Endodermal cell (in vitro differentiated cells): ENCODE measurements around the gene NDUFS3. TPM values are rescaled to one million over a fixed set of nuclear protein-coding genes. Genes with fewer than 3 reads are reported as not detected.

Source experiments
- DNase-seq: peaks from one replicate; pipeline ENCODE4 v3.0.0-alpha.2; 2017
- H3K27ac ChIP-seq: 2 replicates; pipeline ENCODE4 v1.5.1; 2013; ENCODE audit warnings: mild to moderate bottlenecking, low read depth, low read length, moderate library complexity
- H3K27me3 ChIP-seq: 2 replicates; pipeline ENCODE4 v1.6.1; 2013; ENCODE audit warnings: mild to moderate bottlenecking, low read length, moderate library complexity; ENCODE audit not compliant: insufficient read depth, control insufficient read depth, poor library complexity, severe bottlenecking
- H3K36me3 ChIP-seq: 2 replicates; pipeline ENCODE4 v1.7.0; 2013; ENCODE audit warnings: mild to moderate bottlenecking, low read length, moderate library complexity; ENCODE audit not compliant: control insufficient read depth, insufficient read depth
- H3K4me1 ChIP-seq: one replicate; pipeline ENCODE4 v1.7.0; 2013; ENCODE audit warnings: low read length; ENCODE audit not compliant: control insufficient read depth, insufficient read depth
- H3K4me3 ChIP-seq: 2 replicates; pipeline ENCODE4 v1.5.1; 2013; ENCODE audit warnings: mild to moderate bottlenecking, low read length, moderate library complexity
- H3K9ac ChIP-seq: 2 replicates; pipeline ENCODE4 v1.6.1; 2013; ENCODE audit warnings: mild to moderate bottlenecking, low read length, moderate library complexity; ENCODE audit not compliant: poor library complexity, severe bottlenecking; ENCODE audit errors: extremely low read depth
- H3K9me3 ChIP-seq: 2 replicates; pipeline ENCODE4 v1.6.1; 2013; ENCODE audit warnings: mild to moderate bottlenecking, low read length, moderate library complexity; ENCODE audit not compliant: control insufficient read depth
- H3K27ac Mint-ChIP-seq: 2 replicates; pipeline ENCODE4 v1.8.0; 2020; ENCODE audit warnings: mixed read lengths
- H3K27me3 Mint-ChIP-seq: 2 replicates; pipeline ENCODE4 v1.8.0; 2021; ENCODE audit warnings: mild to moderate bottlenecking, mixed read lengths; ENCODE audit not compliant: insufficient read depth
- H3K36me3 Mint-ChIP-seq: 2 replicates; pipeline ENCODE4 v1.8.0; 2020; ENCODE audit warnings: low read depth, mixed read lengths
- H3K4me1 Mint-ChIP-seq: 2 replicates; pipeline ENCODE4 v1.8.0; 2020; ENCODE audit warnings: mixed read lengths
- H3K4me3 Mint-ChIP-seq: 2 replicates; pipeline ENCODE4 v1.8.0; 2020; ENCODE audit warnings: mild to moderate bottlenecking, moderate library complexity, mixed read lengths
- H3K9me3 Mint-ChIP-seq: 2 replicates; pipeline ENCODE4 v1.8.0; 2020; ENCODE audit warnings: mild to moderate bottlenecking, mixed read lengths
- WGBS, 2 experiments: methylation state at CpG; one replicate each; pipeline versions ENCODE4 v1.1.5 to v1.1.7; 2013; ENCODE audit warnings: missing lambda C conversion rate in 2 of 2, mixed read lengths in 1 of 2; ENCODE audit not compliant: insufficient coverage in 1 of 2, insufficient read length in 1 of 2; 5-methylcytosine and 5-hydroxymethylcytosine counted together
- total RNA-seq, 2 donors: library from RNA; stranded (reverse); fragmentation: NEBNext Ultra II Directional in 1 of 2; extraction: Animal tissue kit (Norgen Biotek cat#: 25700) in 1 of 2; gene quantifications; 2 replicates in 1 of 2; 3 replicates in 1 of 2; pipeline ENCODE4 v1.2.1, GENCODE V29; 2021
- TF ChIP-seq, protein P1 (sequence below): fragments of 200-600 bp; sonication (generic); conservative IDR thresholded peaks from 2 replicates; pipeline ENCODE4 v1.5.0; 2021; ENCODE audit warnings: antibody characterized with exemption, mild to moderate bottlenecking

NDUFS3 gene
- total RNA-seq, 2 donors from 2014 or later: 104 to 106 TPM

DNA sequence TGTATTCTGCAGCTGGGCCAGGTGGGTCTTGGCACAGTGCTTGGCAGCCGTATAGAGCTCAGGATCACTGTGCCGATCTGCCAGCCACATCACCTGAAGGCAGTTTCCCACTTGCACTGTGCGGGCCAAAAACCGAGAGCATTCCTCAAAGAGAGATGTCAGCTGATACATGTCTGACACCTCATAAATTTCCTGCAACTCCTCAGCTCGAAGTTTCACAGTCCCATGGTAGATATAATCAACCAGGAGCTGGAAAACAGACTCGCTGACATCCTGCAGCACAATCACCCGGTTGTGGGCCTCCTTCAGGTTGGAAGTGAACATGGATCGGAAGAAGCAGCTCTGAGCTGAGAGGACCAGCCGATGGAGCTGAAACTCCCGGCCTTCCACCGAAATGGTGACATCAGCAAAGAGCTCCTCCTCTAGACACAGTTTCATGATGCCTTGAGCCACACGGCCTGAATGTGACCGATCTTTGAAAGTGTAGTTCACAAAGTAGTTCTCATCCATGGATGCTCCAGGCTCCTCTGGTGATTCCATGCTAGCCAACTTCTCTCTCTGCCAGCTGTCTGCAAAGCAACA, 1.3 kb upstream of the NDUFS3 start:
- Mint-ChIP-seq H3K27ac (peak overlapping the region; percentile 98), H3K4me1 (peaks cover 11% of the 10 kb centered on the region), H3K27me3 (no peaks in the 10 kb centered on the region), H3K36me3 (peaks cover 56% of the 10 kb centered on the region), H3K9me3 (no peaks in the 10 kb centered on the region), H3K4me3 (peak overlapping the region; percentile 96)
- 89 to 91% methylated on average over 13 of the region's 13 CpGs for WGBS, 2 experiments
- no peak overlapping the region for H3K27ac ChIP-seq
- H3K4me1 ChIP-seq: peaks cover 4% of the 10 kb centered on the region
- no peaks in the 10 kb centered on the region for H3K27me3 ChIP-seq
- peak overlapping the region; percentile 79 for H3K9ac ChIP-seq
- H3K36me3 ChIP-seq: peaks cover 68% of the 10 kb centered on the region
- no peak for DNase-seq
- TF ChIP-seq, protein P1, sequence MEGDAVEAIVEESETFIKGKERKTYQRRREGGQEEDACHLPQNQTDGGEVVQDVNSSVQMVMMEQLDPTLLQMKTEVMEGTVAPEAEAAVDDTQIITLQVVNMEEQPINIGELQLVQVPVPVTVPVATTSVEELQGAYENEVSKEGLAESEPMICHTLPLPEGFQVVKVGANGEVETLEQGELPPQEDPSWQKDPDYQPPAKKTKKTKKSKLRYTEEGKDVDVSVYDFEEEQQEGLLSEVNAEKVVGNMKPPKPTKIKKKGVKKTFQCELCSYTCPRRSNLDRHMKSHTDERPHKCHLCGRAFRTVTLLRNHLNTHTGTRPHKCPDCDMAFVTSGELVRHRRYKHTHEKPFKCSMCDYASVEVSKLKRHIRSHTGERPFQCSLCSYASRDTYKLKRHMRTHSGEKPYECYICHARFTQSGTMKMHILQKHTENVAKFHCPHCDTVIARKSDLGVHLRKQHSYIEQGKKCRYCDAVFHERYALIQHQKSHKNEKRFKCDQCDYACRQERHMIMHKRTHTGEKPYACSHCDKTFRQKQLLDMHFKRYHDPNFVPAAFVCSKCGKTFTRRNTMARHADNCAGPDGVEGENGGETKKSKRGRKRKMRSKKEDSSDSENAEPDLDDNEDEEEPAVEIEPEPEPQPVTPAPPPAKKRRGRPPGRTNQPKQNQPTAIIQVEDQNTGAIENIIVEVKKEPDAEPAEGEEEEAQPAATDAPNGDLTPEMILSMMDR: no peak
- H3K9me3 ChIP-seq: no peaks in the 10 kb centered on the region
- peak overlapping the region; percentile 98 for H3K4me3 ChIP-seq

DNA sequence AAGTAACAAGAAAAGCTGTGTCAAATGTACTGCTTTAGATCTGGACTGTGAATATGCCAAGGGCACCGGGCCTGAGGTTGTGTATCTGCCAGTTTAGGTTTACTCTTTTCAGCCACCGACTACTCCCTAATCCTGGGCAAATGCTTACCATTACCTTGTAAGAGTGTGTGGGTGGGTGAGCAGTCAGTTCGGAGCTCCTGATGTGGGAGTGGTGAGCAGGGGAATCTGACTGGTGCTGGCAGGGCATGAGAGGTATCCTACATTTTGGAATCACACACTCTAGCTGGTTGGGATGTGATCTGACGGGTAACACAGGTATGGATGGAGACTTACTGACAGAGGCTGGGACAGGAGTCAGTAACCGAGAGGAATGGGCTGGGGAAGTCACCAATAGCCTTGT, 5.0 kb downstream of the NDUFS3 start:
- peak overlapping the region; percentile 44 for H3K27ac Mint-ChIP-seq
- TF ChIP-seq, protein P1: no peak
- peaks cover 7% of the 10 kb centered on the region for H3K4me1 Mint-ChIP-seq
- H3K27me3 Mint-ChIP-seq: no peaks in the 10 kb centered on the region
- no peaks in the 10 kb centered on the region for H3K9me3 ChIP-seq
- peaks cover 2% of the 10 kb centered on the region for H3K9me3 Mint-ChIP-seq
- 88 to 93% methylated on average over 4 to 5 of the region's 5 CpGs for WGBS, 2 experiments
- no peaks in the 10 kb centered on the region for H3K27me3 ChIP-seq
- no peak overlapping the region for H3K27ac ChIP-seq
- no peak overlapping the region for H3K9ac ChIP-seq
- peaks cover 53% of the 10 kb centered on the region for H3K36me3 ChIP-seq
- no peak overlapping the region for H3K4me3 Mint-ChIP-seq
- no peak overlapping the region for H3K4me3 ChIP-seq
- no peak for DNase-seq
- H3K36me3 Mint-ChIP-seq: peaks cover 48% of the 10 kb centered on the region
- no peaks in the 10 kb centered on the region for H3K4me1 ChIP-seq

DNA sequence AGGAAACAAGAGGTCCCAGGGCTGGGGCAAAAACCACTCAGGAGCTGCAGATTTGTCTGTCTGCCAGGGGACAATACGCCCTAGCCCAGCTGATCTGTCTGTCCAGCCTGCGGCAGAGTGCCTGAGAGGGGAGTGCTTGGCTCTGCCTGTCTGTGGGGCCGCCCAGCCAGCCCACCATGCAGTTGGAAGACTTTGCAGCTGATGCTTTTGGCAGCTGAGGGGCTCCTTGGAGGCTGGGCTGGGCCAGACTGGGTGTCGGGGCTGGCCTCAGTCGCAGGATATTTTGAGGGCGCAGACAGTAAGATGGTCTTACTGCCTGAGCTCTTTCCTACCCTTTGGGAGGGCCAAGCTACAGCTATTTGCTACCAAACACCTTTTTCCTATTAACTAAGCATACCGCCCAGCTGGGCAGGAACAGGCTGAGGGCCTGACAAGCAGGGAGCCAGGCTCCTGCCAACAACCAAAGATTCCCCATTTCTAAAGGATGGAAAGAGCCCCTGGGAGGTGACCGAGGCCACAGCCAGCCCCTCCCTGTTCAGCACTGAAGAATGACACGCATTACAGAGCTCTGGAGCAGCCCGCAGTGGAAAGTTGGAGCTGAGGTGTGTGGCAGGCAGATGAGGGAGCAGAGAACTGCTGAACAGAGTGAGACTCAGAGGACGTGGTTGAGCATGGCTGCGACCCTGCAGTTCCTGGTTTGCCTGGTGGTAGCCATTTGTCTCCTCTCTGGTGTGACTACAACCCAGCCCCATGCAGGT, 7.4 kb downstream of the NDUFS3 start, which contains the start of gene FAM180B:
Gene FAM180B, plus strand, starts transcription at position 581 of the 758 bp plus-strand sequence. Its CDS starts 91 bp downstream, at position 672.
- H3K9me3 Mint-ChIP-seq: peaks cover 2% of the 10 kb centered on the region
- peaks cover 2% of the 10 kb centered on the region for H3K27me3 Mint-ChIP-seq
- Histone ChIP-seq H3K9ac (no peak within 1 kb of the TSS), H3K27ac (no peak within 1 kb of the TSS), H3K36me3 (peaks cover 39% of the 10 kb centered on the region), H3K9me3 (no peaks in the 10 kb centered on the region), H3K4me1 (no peaks in the 10 kb centered on the region), H3K4me3 (no peak within 1 kb of the TSS), H3K27me3 (no peaks in the 10 kb centered on the region)
- H3K4me3 Mint-ChIP-seq: no peak within 1 kb of the TSS
- H3K4me1 Mint-ChIP-seq: no peaks in the 10 kb centered on the region
- TF ChIP-seq, protein P1: no peak
- H3K27ac Mint-ChIP-seq: no peak within 1 kb of the TSS
- DNase-seq: no peak
- WGBS, 2 experiments: 84 to 85% methylated on average over 9 to 12 of the region's 12 CpGs
- peaks cover 40% of the 10 kb centered on the region for H3K36me3 Mint-ChIP-seq
